DMS153 treated with DMSO at 0.1 percent for 48 hours (cell line): Measurements from ENCODE around the gene TMEM59.
"Not testable (repeated sequence)": the region's sequence is repeated elsewhere in the genome, so short reads cannot be mapped to it uniquely, and the experiment has no call there.

Experiments used
- DNase-seq: peaks from one replicate; lab custom pipeline; 2025; ENCODE audit not compliant: unreplicated experiment; lab: John Stamatoyannopoulos, UW

Gene TMEM59

GRCh38 chr1:54013393-54014008 lies 39.5 kb downstream of the TMEM59 start:
- no peak for DNase-seq

GRCh38 chr1:54012863-54013262 lies 40.1 kb downstream of the TMEM59 start:
- no peak for DNase-seq

- DNase-seq = no peak
These were observed 41.0 kb downstream of the TMEM59 start for GRCh38 chr1:54012008-54012325.

GRCh38 chr1:54011316-54012007 lies 41.5 kb downstream of the TMEM59 start:
- DNase-seq = no peak

- DNase-seq = no peak
These were observed 42.4 kb downstream of the TMEM59 start for GRCh38 chr1:54010415-54011117.

- DNase-seq = no peak
These were observed 43.6 kb downstream of the TMEM59 start for GRCh38 chr1:54009406-54009805.

- no peak for DNase-seq
These were observed 44.1 kb downstream of the TMEM59 start for GRCh38 chr1:54008876-54009275.

- DNase-seq = no peak
These were observed 45.4 kb downstream of the TMEM59 start for GRCh38 chr1:54007613-54008012.

- no peak for DNase-seq
These were observed 46.5 kb downstream of the TMEM59 start for GRCh38 chr1:54006508-54006907.

GRCh38 chr1:54004481-54005049 lies 48.4 kb downstream of the TMEM59 start:
- no peak for DNase-seq

GRCh38 chr1:54003750-54004480 lies 49.1 kb downstream of the TMEM59 start:
- DNase-seq = not testable (repeated sequence)

- DNase-seq = no peak
These were observed 49.8 kb downstream of the TMEM59 start for GRCh38 chr1:54003249-54003646.

- no peak for DNase-seq
These were observed 50.3 kb downstream of the TMEM59 start for GRCh38 chr1:54002544-54003248.

- DNase-seq = peak; percentile 66
These were observed 51.4 kb downstream of the TMEM59 start for GRCh38 chr1:54001591-54001990.

GRCh38 chr1:53999920-54000319 lies 53.1 kb downstream of the TMEM59 start:
- no peak for DNase-seq

GRCh38 chr1:53998223-53998622 lies 54.8 kb downstream of the TMEM59 start:
- no peak for DNase-seq

GRCh38 chr1:53995683-53996082 lies 57.3 kb downstream of the TMEM59 start:
- DNase-seq = no peak

GRCh38 chr1:53994516-53994915 lies 58.5 kb downstream of the TMEM59 start:
- not testable (repeated sequence) for DNase-seq

GRCh38 chr1:53992085-53992874 lies 60.7 kb downstream of the TMEM59 start:
- DNase-seq = no peak

GRCh38 chr1:53987880-53988279 lies 65.1 kb downstream of the TMEM59 start:
- DNase-seq = no peak
